Mesendoderm (in vitro differentiated cells): Measurements from ENCODE around the gene NR3C2.

Source experiments
- DNase-seq: peaks from one replicate; pipeline ENCODE4 v3.0.0; 2013
- H2AK5ac ChIP-seq: 2 replicates; pipeline ENCODE4 v1.6.1; 2013; ENCODE audit warnings: low read length, inconsistent platforms
- H2BK120ac ChIP-seq: 2 replicates; pipeline ENCODE4 v1.6.1; 2013; ENCODE audit warnings: low read depth, mild to moderate bottlenecking, low read length, moderate library complexity, mixed read lengths
- H2BK15ac ChIP-seq: replicated peaks from 2 replicates; pipeline ENCODE4 v1.6.1; 2013; ENCODE audit warnings: low read depth, mild to moderate bottlenecking, moderate library complexity
- H2BK5ac ChIP-seq: 2 replicates; pipeline ENCODE4 v1.6.1; 2013; ENCODE audit warnings: low read length, inconsistent platforms
- H3K18ac ChIP-seq: 2 replicates; pipeline ENCODE4 v1.6.1; 2013; ENCODE audit warnings: mild to moderate bottlenecking, low read length, mixed read lengths
- H3K23ac ChIP-seq: one replicate; pipeline ENCODE4 v1.6.1; 2013; ENCODE audit warnings: low read length
- H3K27ac ChIP-seq: 2 replicates; pipeline ENCODE4 v1.5.1; 2013; ENCODE audit warnings: low read depth, mild to moderate bottlenecking, inconsistent platforms, low read length, moderate library complexity
- H3K27me3 ChIP-seq: 2 replicates; pipeline ENCODE4 v1.6.1; 2013; ENCODE audit warnings: low read length, control low read depth, mild to moderate bottlenecking, inconsistent platforms; ENCODE audit not compliant: insufficient read depth, poor library complexity
- H3K36me3 ChIP-seq: 2 replicates; pipeline ENCODE4 v1.6.1; 2013; ENCODE audit warnings: low read length, inconsistent platforms; ENCODE audit not compliant: control insufficient read depth, insufficient read depth
- H3K4ac ChIP-seq: one replicate; pipeline ENCODE4 v1.6.1; 2013; ENCODE audit warnings: low read depth, mild to moderate bottlenecking, low read length, moderate library complexity
- H3K4me1 ChIP-seq: 2 replicates; pipeline ENCODE4 v1.6.1; 2013; ENCODE audit warnings: low read depth, low read length, inconsistent platforms; ENCODE audit not compliant: control insufficient read depth
- H3K4me2 ChIP-seq: 2 replicates; pipeline ENCODE4 v1.6.1; 2013; ENCODE audit warnings: low read length
- H3K4me3 ChIP-seq: 2 replicates; pipeline ENCODE4 v1.5.1; 2013; ENCODE audit warnings: mild to moderate bottlenecking, low read length
- H3K56ac ChIP-seq: one replicate; pipeline ENCODE4 v1.6.1; 2013; ENCODE audit warnings: low read length
- H3K79me1 ChIP-seq: 2 replicates; pipeline ENCODE4 v1.6.1; 2013; ENCODE audit warnings: low read length, inconsistent platforms
- H3K79me2 ChIP-seq: 2 replicates; pipeline ENCODE4 v1.6.1; 2013; ENCODE audit warnings: mild to moderate bottlenecking, low read length; ENCODE audit not compliant: control insufficient read depth, insufficient read depth
- H3K9ac ChIP-seq: 2 replicates; pipeline ENCODE4 v1.6.1; 2013; ENCODE audit warnings: low read length, inconsistent platforms
- H4K5ac ChIP-seq: one replicate; pipeline ENCODE4 v1.6.1; 2013; ENCODE audit warnings: low read length
- H4K8ac ChIP-seq: one replicate; pipeline ENCODE4 v1.6.1; 2013; ENCODE audit warnings: low read depth, mild to moderate bottlenecking, control low read depth, low read length, moderate library complexity
- WGBS: extraction: QIAGEN DNeasy Blood & Tissue Kit; methylation state at CpG from one replicate; pipeline ENCODE4 v1.1.7; 2013; ENCODE audit warnings: low lambda C conversion rate, missing lambda C conversion rate; ENCODE audit not compliant: insufficient coverage; ENCODE audit errors: extremely low coverage; 5-methylcytosine and 5-hydroxymethylcytosine counted together

NR3C2 gene

GRCh38 chr4:148061795-148062194 is 380.4 kb downstream of the NR3C2 start:
- Histone ChIP-seq H3K4me1 (peaks cover 25% of the 10 kb centered on the region), H3K27me3 (no peaks in the 10 kb centered on the region), H2BK15ac (no peak overlapping the region), H3K79me1 (no peaks in the 10 kb centered on the region), H3K79me2 (no peaks in the 10 kb centered on the region), H3K4me2 (no peak overlapping the region), H2AK5ac (no peak overlapping the region), H3K23ac (no peak overlapping the region), H3K9ac (no peak overlapping the region), H4K8ac (no peak overlapping the region), H2BK120ac (no peak overlapping the region), H3K27ac (no peak overlapping the region), H3K4ac (no peak overlapping the region), H3K4me3 (no peak overlapping the region), H3K36me3 (no peaks in the 10 kb centered on the region), H3K18ac (no peak overlapping the region), H3K56ac (peak overlapping the region; percentile 54), H2BK5ac (peak overlapping the region; percentile 9), H4K5ac (no peak overlapping the region)
- DNase-seq: peak; percentile 57
- WGBS: no CpG with 5 or more reads among the region's 8 CpGs

DNA sequence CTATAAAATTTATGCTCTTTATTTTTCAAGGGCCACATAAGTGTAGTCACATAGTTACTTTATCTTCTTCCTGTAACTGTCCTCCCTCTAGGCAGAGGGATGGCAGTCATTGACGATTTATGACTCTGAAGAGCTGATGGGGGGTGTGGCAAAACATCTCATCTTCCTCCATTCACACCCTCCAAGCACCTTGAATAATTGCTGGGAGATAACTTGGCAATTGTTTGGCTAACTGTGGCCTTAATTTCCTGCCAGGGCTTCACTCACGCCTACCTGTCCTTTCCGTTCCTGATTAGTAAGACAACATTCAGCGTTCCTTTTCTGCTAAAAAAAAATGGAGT is 381.1 kb downstream of the NR3C2 start:
- no peak overlapping the region for H4K8ac ChIP-seq
- H3K4ac ChIP-seq: no peak overlapping the region
- no peak overlapping the region for H3K23ac ChIP-seq
- H2BK15ac ChIP-seq: no peak overlapping the region
- H4K5ac ChIP-seq: no peak overlapping the region
- H3K27me3 ChIP-seq: no peaks in the 10 kb centered on the region
- H3K79me1 ChIP-seq: no peaks in the 10 kb centered on the region
- H3K56ac ChIP-seq: no peak overlapping the region
- no peak overlapping the region for H3K18ac ChIP-seq
- no CpG with 5 or more reads among the region's 4 CpGs for WGBS
- H2BK120ac ChIP-seq: no peak overlapping the region
- H3K4me2 ChIP-seq: no peak overlapping the region
- DNase-seq: peak; percentile 85
- no peak overlapping the region for H2AK5ac ChIP-seq
- H3K9ac ChIP-seq: no peak overlapping the region
- H3K27ac ChIP-seq: no peak overlapping the region
- no peaks in the 10 kb centered on the region for H3K79me2 ChIP-seq
- no peak overlapping the region for H3K4me3 ChIP-seq
- H3K36me3 ChIP-seq: no peaks in the 10 kb centered on the region
- no peak overlapping the region for H2BK5ac ChIP-seq
- H3K4me1 ChIP-seq: peaks cover 25% of the 10 kb centered on the region

GRCh38 chr4:148060264-148061140 is 381.7 kb downstream of the NR3C2 start:
- Histone ChIP-seq H2AK5ac (no peak overlapping the region), H3K27ac (no peak overlapping the region), H2BK5ac (peak overlapping the region; percentile 86), H3K9ac (no peak overlapping the region), H3K4me3 (no peak overlapping the region), H3K18ac (peak overlapping the region; percentile 39), H2BK120ac (no peak overlapping the region), H3K79me2 (no peaks in the 10 kb centered on the region), H3K27me3 (no peaks in the 10 kb centered on the region), H3K4me2 (no peak overlapping the region), H3K36me3 (no peaks in the 10 kb centered on the region), H2BK15ac (no peak overlapping the region), H4K8ac (no peak overlapping the region), H3K4me1 (peaks cover 25% of the 10 kb centered on the region), H3K56ac (peak overlapping the region; percentile 61), H3K23ac (no peak overlapping the region), H3K79me1 (no peaks in the 10 kb centered on the region), H3K4ac (no peak overlapping the region), H4K5ac (peak overlapping the region; percentile 34)
- 100% methylated on average over 1 of the region's 13 CpGs for WGBS
- DNase-seq: no peak

DNA sequence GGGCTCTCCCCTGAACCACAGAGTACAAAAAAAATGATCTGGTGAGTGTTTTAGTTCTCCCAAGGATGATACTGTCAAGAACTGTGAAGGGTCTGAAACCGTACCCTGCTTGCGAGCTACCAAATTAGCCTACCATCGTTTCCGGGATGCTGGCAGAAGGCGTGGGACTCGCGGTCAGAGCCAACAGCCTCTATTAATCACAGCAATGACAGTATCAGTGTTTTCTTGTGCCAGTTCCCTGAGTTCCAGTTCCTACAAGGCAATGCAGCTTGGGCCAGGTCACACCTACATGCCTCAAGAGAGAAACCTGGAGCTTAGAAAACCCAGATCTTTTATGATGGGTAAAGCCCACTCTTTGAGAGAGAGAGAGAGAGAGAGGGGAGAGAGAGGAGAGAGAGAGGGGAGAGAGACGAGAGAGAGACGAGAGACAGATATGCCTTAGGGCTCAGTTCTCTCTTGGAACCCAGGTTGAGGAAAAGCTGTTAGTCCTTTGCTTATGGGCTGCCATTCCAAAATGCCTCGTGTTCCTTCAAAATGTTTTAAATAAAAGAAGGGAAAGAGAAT is 382.5 kb downstream of the NR3C2 start:
- Histone ChIP-seq H3K79me2 (no peaks in the 10 kb centered on the region), H3K56ac (peak overlapping the region; percentile 57), H4K8ac (no peak overlapping the region), H3K27ac (no peak overlapping the region), H2BK15ac (no peak overlapping the region), H3K9ac (no peak overlapping the region), H4K5ac (no peak overlapping the region), H3K79me1 (no peaks in the 10 kb centered on the region), H3K36me3 (no peaks in the 10 kb centered on the region), H3K4me1 (peaks cover 27% of the 10 kb centered on the region), H2BK120ac (no peak overlapping the region), H3K4me2 (no peak overlapping the region), H3K4ac (peak overlapping the region; percentile 50), H3K27me3 (no peaks in the 10 kb centered on the region), H2BK5ac (peak overlapping the region; percentile 47), H3K23ac (peak overlapping the region; percentile 6), H3K18ac (no peak overlapping the region), H3K4me3 (no peak overlapping the region), H2AK5ac (peak overlapping the region; percentile 48)
- no CpG with 5 or more reads among the region's 10 CpGs for WGBS
- no peak for DNase-seq

- Histone ChIP-seq H4K8ac (no peak overlapping the region), H3K4me2 (no peak overlapping the region), H2AK5ac (no peak overlapping the region), H3K4me3 (no peak overlapping the region), H3K4me1 (peaks cover 29% of the 10 kb centered on the region), H3K56ac (peak overlapping the region; percentile 6), H2BK5ac (no peak overlapping the region), H3K9ac (peak overlapping the region; percentile 1), H2BK120ac (no peak overlapping the region), H3K23ac (no peak overlapping the region), H3K79me2 (no peaks in the 10 kb centered on the region), H3K27ac (no peak overlapping the region), H3K79me1 (no peaks in the 10 kb centered on the region), H3K18ac (no peak overlapping the region), H2BK15ac (no peak overlapping the region), H3K27me3 (no peaks in the 10 kb centered on the region), H3K4ac (no peak overlapping the region), H3K36me3 (no peaks in the 10 kb centered on the region), H4K5ac (no peak overlapping the region)
- no CpG with 5 or more reads among the region's 14 CpGs for WGBS
- DNase-seq: no peak
Measured at GRCh38 chr4:148057984-148058859, 384.0 kb downstream of the NR3C2 start.
